Renal cortex interstitium (tissue), 11 donors: ENCODE results near the gene SAMSN1. TPM values are rescaled to one million over a fixed set of nuclear protein-coding genes. Genes with fewer than 3 reads are reported as not detected.
"Not testable (repeated sequence)": the region's sequence is repeated elsewhere in the genome, so short reads cannot be mapped to it uniquely, and the experiment has no call there.

Source experiments
- DNase-seq, 11 donors: peaks; one replicate each; pipeline ENCODE4 v3.0.0-alpha.2; 2013; ENCODE audit warnings: low read depth in 9 of 11, low spot score in 4 of 11; ENCODE audit errors: extremely low read depth in 1 of 11
- polyA plus RNA-seq, 3 donors: library from polyadenylated mRNA; unstranded; fragments of 120-200 nt; gene quantifications; one replicate each; pipeline ENCODE4 v1.2.1, GENCODE V29; 2013; ENCODE audit not compliant: insufficient read length in 3 of 3

SAMSN1 gene
- polyA plus RNA-seq, 3 donors: 2.4 to 3.8 (median 3.8) TPM

DNA sequence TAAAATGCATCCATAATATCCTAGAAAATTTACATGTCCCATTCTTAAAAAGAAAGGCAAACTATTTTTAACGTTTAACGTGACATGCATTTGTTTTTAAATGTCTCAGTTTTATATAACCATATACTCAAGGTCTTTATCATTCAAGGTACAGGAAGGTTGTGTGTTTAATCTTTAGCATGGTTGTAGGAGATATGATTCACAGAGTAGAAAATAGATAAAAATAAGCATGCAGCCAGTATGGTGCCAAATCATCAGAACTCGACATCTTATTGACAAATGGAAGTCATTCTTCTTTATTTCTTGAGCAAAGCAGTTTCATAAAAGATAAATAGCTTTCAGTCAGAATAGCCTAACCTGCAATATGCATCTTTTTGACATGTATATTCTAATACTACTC is 51.0 kb downstream of the SAMSN1 start:
- DNase-seq: no peak

DNA sequence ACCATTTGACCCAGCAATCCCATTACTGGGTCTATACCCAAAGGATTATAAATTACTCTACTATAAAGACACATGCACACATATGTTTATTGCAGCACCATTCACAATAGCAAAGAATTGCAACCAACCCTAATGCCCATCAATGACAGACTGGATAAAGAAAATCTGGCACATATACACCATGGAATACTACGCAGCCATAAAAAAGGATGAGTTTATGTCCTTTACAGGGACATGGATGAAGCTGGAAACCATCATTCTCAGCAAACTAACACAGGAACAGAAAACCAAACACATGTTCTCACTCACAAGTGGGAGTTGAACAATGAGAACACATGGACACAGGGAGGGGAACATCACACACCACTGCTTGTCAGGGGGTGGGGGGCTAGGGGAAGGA is 51.9 kb downstream of the SAMSN1 start:
- not testable (repeated sequence) for DNase-seq

DNA sequence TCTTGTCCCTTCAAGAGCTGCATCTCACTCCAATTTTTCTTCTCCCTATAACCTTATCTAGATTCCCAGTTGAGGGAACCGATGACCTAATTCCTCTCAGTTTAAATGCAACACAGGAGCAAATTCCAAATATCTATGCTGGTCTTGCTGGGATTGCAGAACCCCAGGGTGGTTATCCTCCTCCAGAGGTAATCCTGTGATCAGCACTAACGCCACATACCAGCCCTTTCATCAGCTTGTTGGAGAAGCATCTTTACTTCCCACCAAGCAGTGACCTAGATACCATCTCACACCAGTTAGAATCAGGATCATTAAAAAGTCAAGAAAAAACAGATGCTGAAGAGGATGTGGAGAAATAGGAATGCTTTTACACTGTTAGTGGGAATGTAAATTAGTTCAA is 52.4 kb downstream of the SAMSN1 start:
- DNase-seq: no peak

DNA sequence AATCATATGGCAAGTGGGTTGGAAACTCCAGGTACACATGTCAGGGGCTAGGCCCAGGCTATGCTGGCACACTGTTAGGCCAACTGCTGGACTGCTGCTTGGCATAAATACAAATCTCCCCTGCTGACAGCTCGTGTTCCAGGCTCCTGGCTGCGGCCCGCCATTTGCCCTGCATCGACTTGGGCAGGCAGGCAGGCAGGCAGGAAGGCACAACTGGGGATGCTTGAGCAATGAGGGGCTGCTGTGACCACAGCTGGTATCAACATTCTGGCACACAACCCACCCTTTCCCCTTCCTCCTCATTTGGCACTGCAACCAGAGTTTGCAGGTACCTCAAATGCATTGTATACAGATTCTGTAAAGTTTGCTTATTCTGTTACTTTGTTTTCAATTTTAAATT is 53.2 kb downstream of the SAMSN1 start:
- no peak for DNase-seq

DNA sequence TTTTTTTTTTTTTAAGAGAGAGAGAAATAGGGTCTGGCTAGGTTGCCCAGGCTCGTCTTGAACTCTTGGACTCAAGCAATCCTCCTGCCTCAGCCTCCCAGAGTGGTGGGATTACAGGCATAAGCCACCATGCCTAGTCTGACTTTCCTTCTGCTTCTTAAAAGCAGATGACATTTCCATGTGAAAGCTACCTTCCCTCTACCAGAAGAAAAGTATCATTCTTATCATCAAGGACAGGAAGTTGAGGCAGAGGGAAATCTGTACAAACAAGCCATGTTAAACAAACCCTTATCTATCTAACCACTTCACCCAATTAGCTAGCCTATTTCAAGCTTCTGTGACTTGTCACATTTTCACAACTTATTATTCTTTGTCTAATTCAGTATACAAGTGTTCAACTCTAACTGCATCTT is 54.8 kb downstream of the SAMSN1 start:
- no peak for DNase-seq

DNA sequence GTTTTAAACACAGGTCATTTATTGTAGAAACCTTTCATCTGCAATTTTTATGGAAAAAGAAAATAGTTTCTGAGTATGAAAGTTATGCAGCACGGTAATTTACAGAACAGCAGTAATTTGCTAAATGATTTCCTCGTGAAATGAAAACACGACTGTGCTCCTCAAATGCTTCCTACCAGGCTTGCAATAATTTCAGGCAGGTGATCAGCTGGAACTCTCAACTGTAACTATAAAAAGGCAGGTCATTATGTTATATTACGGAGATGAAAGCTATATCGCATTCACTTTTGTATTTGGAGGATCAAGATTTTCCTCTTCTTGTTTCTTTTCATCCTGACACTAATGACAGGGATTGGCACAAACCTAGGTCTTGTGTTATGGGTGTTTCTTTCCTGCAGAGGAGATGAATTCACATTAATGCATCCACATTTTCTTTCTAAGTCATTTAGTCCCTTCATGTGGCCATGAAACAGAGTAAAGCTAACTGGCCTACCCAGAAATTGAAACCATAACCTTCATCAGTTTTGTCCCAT is 57.4 kb downstream of the SAMSN1 start:
- no peak for DNase-seq

DNA sequence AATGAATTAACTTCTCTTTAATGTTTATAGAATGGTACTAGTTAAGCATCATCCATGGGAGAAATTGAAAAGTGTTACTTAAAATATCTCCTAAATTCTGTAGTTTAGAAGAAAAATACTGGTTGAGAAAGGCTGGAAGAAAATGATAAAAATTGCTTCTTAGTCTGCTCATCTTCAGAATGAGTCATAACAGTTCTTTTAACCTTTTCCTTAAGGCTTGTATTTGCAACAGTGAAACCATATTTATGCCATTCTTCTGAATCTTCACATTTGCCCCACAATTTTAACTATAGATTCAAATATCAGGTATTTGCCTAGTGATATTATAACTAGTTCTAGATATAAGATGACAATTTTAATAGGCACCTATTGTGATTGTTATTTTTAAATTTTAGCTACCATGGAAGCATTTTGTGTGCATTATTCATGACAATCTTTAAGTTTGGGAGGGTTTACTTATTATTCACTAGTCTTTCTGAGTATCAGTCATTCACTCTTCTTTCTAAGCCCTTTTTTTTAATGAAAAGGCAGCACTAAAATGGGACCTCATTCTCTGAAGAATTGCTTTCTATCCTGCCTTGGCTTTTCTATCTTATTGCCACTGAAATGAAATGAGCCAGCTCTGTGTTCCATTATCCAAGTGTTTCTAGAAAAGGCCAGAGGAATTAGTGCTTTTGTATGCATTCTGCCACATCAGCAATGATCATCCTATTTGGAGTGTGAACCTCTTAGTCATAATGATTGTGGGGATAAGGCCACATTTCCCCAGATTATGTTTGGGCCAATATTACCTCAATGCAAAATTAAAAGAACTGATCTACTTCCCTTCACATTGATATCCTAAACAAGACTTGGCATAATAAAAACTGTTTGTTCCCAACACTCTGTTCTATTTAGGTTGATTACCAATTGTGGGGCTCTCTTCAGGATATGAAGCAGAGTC is 58.4 kb downstream of the SAMSN1 start:
- no peak for DNase-seq

DNA sequence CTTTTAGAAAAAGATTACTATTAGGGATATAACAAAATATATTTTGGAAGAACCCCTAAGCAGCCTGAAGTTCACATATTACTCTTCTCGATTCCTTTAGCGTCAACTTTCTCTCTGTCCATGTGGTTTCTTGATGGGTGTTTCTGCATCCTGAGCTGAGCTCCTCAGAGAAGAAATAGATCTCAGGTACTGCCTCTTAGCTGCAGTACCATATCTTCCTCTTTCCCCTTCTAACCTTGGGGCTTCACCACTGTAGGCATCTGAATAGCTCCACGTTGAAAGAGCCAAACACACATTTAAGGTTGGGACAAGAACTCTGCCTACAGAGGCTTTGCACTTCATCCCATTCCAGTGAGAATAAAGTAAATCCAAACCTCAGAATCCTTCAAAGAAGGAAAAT is 59.2 kb downstream of the SAMSN1 start:
- DNase-seq: no peak

DNA sequence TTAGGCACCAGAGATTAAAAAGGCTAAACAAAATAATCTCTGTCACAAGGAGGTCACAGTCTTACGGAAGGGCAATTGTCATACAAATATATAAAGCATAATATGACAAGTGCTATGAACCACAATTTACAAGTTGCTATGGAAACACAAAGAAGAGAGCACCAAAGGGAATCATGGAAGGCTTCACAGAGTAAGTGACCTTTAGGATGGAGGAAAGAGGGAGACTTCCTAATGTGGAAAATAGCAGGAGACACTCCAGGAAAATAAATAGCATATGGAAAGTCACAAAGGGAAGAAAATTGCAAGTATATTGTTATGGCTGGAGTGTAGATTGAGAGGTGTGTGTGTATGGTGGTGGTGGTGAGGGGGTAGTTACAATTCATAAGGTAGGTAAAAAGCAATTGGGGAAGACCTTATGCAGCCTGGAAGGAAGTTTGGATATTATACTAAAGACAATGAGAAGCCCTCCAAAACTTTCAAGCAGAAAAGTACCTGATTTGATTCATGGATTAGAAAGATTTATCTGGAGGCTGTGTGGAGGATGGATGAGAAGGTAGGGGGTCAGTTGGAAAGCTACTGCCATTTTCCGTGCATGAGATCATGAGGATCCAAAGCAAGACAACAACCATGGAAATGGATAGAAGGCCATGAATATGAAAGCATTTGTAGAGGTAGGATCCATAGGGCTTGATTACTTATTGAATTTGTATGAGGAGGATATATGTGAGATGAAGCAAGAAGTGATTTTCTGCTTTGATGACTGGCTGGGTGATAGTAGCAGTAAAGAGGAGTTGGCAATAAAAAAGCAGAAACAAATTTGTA is 61.7 kb downstream of the SAMSN1 start:
- DNase-seq: no peak

DNA sequence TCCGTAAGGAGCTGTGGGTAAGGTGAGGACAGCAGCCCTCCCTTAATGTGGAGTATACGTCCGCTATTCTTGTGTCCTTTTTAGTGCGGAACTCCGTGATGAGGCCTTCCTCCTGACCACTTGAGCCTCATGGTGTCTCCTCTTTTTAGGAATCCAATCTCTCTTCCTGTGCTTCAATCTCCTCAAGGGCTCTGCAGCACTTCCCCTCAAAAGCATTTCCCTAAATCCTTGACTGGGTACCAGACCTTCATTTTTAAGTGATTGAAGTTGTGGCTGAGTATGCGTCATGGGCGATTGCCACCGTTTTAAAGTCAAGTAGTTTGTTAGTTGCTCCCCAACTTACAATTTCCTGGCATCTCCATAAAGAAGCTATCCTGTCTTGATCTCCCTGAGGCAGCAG is 62.8 kb downstream of the SAMSN1 start:
- no peak for DNase-seq

DNA sequence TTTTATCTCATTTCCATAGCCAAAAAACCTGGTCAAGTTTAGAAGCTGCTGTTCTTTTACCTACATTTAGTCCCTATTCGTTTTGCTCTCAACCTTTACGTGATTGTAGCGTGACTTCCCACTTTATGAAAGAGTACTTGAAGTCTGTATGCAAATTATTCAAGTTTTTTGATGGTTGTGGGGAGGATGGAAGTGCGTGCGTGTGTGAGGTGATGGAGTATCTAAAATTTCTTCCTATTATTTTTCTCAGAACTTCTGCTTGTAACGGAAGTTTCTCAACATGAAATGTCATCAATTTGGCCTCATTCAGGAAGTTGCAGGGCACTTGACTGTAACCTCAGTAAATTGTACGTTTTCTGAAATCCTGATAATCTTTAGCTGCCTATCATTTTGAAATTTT is 64.0 kb downstream of the SAMSN1 start:
- no peak for DNase-seq

DNA sequence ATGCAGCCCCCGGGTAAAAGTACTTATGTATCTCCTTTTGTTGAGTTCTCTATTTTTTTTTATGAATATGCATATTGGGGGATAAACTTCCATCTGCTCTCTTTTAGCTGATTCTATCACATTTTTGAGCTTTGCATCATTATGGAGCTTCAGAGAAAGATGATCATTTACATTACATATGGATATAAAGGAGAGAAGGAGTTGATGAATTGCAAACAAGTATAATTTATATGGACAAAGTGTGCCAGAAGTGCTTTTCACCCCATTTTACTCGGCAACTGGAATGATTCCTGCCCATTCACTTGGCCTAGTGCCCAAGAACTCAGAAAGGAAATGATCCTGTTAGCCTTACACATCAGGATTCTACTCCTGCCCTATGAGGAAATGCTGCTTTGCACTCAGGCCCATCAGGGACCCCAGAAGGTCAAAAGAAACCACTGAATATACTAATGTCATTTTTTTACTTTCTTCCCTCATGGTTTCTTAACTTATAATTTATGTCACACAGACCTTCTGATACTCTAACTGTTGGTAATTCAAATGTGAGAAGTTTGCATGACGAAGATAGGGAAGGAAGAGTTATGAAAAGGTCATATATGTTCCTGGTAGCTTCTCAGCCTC is 65.6 kb downstream of the SAMSN1 start:
- no peak for DNase-seq

DNA sequence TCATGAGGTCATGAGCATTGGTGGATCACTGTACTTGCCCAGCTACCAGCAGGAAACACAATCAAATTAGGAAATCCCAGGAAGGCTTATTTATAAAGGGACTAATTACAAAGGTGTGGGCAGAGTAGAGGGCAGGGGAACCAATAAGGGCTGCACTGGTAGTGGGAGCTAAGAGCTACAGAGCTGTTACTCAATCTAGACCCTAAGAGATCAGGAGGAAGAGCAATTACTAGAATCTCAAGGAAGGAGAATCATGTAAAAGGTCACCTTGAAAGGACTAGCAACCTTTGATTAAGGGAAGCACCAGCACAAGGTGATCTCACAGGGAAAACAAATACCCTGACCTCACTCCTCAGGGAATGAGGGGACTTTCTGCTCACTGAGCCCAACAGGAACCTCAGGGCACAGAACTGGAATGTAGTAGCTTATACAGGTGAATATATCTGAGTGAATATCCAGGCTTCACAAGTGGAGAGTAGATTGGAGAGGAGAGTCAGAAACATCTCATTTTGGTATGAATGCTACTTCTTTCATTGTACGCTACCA is 66.8 kb downstream of the SAMSN1 start:
- no peak for DNase-seq

DNA sequence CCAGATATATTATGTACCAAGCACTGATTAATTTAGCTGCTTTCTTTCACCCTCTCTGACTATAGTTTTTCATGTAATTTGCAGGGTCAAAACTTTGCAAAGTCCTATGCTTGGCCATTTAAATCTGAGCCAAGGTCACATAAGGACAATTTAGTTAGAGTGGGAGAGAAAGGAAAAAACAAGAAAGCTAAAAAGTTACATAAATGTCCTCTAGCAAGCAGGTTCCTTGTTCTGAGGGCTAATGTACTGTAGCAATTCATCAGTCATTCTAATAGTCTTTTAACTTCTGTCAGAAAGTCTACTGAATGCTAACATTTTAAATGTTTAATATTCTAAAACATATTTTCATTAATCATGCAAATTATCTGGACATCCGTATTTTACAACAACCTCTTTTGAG is 68.3 kb downstream of the SAMSN1 start:
- DNase-seq: no peak

DNA sequence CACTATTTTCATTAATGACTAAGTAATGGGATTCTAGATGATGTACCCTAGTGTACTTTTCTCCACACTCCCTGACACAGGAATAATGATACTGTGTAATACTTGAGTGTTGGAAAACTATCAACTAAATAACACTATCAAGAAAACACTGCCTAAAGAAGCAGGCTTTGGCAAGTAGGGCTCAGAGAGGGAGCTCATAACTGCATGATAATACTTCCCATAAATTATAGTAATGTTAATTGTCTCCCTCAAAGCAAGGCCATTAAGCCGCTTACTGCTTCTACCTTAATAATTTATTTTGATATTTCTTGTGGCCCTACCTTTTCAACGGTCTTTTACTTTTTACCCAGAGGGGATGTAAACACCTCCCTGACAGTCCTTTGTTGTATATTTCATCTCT is 69.0 kb downstream of the SAMSN1 start:
- DNase-seq: no peak

DNA sequence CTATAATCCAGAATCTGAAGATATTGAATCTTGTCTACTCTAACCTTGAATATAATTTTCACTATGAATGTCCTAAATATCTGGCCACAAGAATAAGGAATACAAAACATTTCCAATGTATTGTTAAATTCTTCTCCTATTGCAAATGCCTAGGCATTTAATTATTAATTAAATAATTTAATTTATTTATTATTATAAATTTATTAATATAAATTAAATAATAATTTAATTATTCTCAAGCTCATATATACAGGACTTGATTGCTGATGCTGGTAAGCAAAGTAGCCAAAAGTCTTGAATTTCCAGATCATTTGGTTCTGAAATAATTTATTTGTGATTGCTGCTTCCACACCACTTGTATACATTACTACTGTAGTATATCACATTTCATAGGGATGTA is 71.1 kb downstream of the SAMSN1 start:
- no peak for DNase-seq

DNA sequence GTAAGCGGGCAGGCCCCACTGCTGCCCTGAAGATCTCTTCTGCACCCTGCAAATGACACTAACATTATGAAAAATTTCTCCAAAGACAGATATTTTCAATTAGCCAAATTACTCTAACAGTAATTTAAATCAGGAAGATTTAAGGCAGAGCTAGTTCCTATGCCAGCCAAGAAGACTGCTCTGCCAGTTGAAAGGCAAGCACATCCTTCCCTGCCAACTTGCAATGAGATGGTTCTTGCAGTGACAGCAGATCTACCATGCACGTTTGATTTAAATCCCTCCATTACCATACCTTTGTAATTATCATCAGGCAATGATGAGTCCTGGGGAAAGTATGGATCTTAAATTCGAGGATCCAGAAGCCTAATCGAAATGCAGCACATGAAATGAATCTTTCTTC is 76.5 kb downstream of the SAMSN1 start:
- DNase-seq: no peak

DNA sequence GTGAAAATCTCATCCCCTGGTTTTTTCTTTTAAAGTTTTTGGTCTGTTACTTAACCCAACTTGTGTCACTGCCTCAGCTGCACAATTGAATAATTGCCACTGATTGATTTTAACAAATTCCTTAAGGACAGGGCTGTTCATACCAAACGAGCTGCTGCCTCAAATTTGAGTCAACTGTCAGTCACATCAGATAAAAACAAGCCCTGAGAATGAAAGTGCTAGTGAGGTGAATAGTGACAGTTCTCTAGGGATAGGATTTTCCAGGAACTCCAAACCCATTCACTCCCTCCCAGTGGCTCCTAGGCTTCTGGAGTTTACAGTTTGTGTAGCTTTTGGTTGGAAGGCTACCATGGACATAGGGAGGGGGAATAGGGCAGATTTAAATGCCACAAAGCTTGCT is 79.4 kb downstream of the SAMSN1 start:
- no peak for DNase-seq

DNA sequence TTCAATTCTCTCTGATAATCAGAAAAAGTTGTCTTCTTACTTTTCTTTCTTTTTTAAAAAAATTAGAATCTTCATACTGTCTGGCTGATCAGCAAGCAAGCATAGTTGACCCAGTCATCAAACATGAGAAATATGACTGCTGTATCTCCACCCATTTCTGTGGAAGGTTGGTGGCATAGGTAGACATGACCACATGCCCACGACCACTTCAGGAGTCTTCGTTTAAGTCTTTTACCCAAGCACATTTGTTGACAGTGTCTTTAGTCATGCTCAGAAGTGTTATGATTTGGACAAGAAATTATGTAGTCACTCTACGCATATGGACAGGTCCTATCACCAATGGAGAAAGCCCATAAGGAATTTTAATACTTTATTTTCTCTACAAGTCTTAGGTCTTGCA is 88.4 kb downstream of the SAMSN1 start:
- no peak for DNase-seq
